WTC11 (cell line): ENCODE measurements around the gene NRN1. TPM values are rescaled to one million over a fixed set of nuclear protein-coding genes. Genes with fewer than 3 reads are reported as not detected.
A peak's percentile ranks its signal among the peaks of the same experiment; 100 is the strongest.

Experiments
- ATF1 ChIP-seq: sonication (generic); formaldehyde crosslinking; IDR thresholded peaks from 2 replicates; pipeline ENCODE4 v1.8.1; 2023; ENCODE audit warnings: mild to moderate bottlenecking, moderate library complexity, missing genetic modification reagents
- ELF4 ChIP-seq: sonication (generic); formaldehyde crosslinking; IDR thresholded peaks from 2 replicates; pipeline ENCODE4 v1.8.1; 2022; ENCODE audit warnings: low read depth, mild to moderate bottlenecking, moderate library complexity, missing genetic modification reagents
- EMX1 ChIP-seq: fragments of 250-450 bp; sonication (Bioruptor Pico); IDR thresholded peaks from 2 replicates; pipeline ENCODE4 v1.8.0; 2021; ENCODE audit warnings: mild to moderate bottlenecking
- ETV6 ChIP-seq: sonication (generic); formaldehyde crosslinking; IDR thresholded peaks from 2 replicates; pipeline ENCODE4 v1.8.1; 2022; ENCODE audit warnings: mild to moderate bottlenecking, missing genetic modification reagents
- FOXK1 ChIP-seq: sonication (generic); formaldehyde crosslinking; IDR thresholded peaks from 2 replicates; pipeline ENCODE4 v1.8.0; 2022; ENCODE audit warnings: mild to moderate bottlenecking, moderate library complexity, missing genetic modification reagents
- FOXP1 ChIP-seq: sonication (generic); formaldehyde crosslinking; IDR thresholded peaks from 2 replicates; pipeline ENCODE4 v1.8.0; 2022; ENCODE audit warnings: missing genetic modification reagents, mild to moderate bottlenecking, moderate library complexity, borderline replicate concordance
- SMAD4 ChIP-seq: sonication (generic); formaldehyde crosslinking; IDR thresholded peaks from 2 replicates; pipeline ENCODE4 v1.8.0; 2022; ENCODE audit warnings: mild to moderate bottlenecking, missing genetic modification reagents
- TCF7 ChIP-seq: sonication (generic); formaldehyde crosslinking; IDR thresholded peaks from 2 replicates; pipeline ENCODE4 v1.8.0; 2022; ENCODE audit warnings: mild to moderate bottlenecking, low read depth, missing genetic modification reagents, moderate library complexity
- ZNF219 ChIP-seq: sonication (generic); formaldehyde crosslinking; IDR thresholded peaks from 2 replicates; pipeline ENCODE4 v1.8.0; 2023; ENCODE audit warnings: missing genetic modification reagents, mild to moderate bottlenecking, borderline replicate concordance
- ZNF423 ChIP-seq: fragments of 250-450 bp; sonication (Bioruptor Pico); IDR thresholded peaks from 2 replicates; pipeline ENCODE4 v2.1.2; 2022; ENCODE audit warnings: mild to moderate bottlenecking, moderate library complexity
- total RNA-seq: library from RNA; stranded (reverse); gene quantifications from 3 replicates; pipeline ENCODE4 v1.2.3, GENCODE V29; 2021
- TF ChIP-seq, protein P1 (sequence below): sonication (generic); formaldehyde crosslinking; conservative IDR thresholded peaks from 2 replicates; pipeline ENCODE4 v1.8.1; 2023; ENCODE audit warnings: mild to moderate bottlenecking, low read depth, missing genetic modification reagents, moderate library complexity
- TF ChIP-seq, protein P2 (sequence below): sonication (generic); formaldehyde crosslinking; IDR thresholded peaks from 2 replicates; pipeline ENCODE4 v1.8.0; 2023; ENCODE audit warnings: missing genetic modification reagents
- TF ChIP-seq, protein P3 (sequence below): sonication (generic); formaldehyde crosslinking; IDR thresholded peaks from 2 replicates; pipeline ENCODE4 v1.8.0; 2023; ENCODE audit warnings: missing genetic modification reagents, mild to moderate bottlenecking, borderline replicate concordance
- TF ChIP-seq, protein P4 (sequence below): fragments of 250-450 bp; sonication (Bioruptor Pico); IDR thresholded peaks from 2 replicates; pipeline ENCODE4 v2.1.2; 2022; ENCODE audit warnings: mild to moderate bottlenecking, moderate library complexity
- TF ChIP-seq, protein P5 (sequence below): fragments of 200-600 bp; IDR thresholded peaks from 2 replicates; pipeline ENCODE4 v1.8.0; 2022; ENCODE audit warnings: antibody characterized with exemption
- TF ChIP-seq, protein P6 (sequence below): sonication (generic); formaldehyde crosslinking; IDR thresholded peaks from 2 replicates; pipeline ENCODE4 v1.8.0; 2022; ENCODE audit warnings: mild to moderate bottlenecking, missing genetic modification reagents
- TF ChIP-seq, protein P7 (sequence below): sonication (generic); formaldehyde crosslinking; IDR thresholded peaks from 2 replicates; pipeline ENCODE4 v1.8.1; 2023; ENCODE audit warnings: mild to moderate bottlenecking, missing genetic modification reagents, moderate library complexity

Gene NRN1
- total RNA-seq, 1 experiment from 2014 or later: 0.66 TPM

DNA sequence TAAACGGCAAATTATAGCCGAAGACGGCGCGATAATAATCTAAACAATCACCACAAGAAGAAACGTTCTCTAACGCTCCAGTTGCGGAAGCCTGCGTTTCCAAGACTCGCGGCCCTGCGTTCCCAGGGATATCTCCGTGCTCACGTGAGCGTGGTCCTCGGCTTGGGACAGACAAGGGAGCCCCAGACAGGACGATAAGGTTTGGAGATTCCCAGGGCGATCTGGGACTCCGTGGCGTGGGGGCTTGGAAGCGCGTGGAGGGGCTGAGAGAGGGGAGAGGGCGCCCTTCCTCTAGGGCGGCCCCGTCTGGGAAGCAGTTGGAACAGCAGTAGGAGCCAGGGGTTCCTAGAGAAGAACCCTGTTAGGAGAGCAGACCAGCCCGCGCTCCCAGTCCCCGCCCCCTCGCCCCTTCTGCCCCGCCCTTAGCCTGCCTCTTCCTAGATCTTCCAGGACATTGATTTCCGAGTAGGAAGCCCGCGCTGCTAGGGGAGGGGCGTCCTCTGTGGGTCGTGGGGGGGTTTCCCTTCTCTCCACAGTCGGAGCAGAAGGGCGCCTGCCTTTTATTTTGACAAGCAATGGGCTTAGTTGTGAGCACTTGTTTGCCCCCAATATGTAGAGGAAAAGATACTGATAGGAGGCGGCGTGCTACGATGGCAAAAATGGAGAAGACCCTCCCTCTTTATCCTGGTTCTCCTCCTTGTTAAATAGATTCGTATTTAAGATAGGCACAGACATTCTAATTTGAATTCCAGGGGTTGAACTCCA, 10.6 kb downstream of the NRN1 start (continued):
- TF ChIP-seq, protein P1, sequence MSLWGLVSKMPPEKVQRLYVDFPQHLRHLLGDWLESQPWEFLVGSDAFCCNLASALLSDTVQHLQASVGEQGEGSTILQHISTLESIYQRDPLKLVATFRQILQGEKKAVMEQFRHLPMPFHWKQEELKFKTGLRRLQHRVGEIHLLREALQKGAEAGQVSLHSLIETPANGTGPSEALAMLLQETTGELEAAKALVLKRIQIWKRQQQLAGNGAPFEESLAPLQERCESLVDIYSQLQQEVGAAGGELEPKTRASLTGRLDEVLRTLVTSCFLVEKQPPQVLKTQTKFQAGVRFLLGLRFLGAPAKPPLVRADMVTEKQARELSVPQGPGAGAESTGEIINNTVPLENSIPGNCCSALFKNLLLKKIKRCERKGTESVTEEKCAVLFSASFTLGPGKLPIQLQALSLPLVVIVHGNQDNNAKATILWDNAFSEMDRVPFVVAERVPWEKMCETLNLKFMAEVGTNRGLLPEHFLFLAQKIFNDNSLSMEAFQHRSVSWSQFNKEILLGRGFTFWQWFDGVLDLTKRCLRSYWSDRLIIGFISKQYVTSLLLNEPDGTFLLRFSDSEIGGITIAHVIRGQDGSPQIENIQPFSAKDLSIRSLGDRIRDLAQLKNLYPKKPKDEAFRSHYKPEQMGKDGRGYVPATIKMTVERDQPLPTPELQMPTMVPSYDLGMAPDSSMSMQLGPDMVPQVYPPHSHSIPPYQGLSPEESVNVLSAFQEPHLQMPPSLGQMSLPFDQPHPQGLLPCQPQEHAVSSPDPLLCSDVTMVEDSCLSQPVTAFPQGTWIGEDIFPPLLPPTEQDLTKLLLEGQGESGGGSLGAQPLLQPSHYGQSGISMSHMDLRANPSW (CRISPR knock-in tag): no peak
- TF ChIP-seq FOXP1: 0 out of 2 replicates have a peak, but pooled peaks have one; percentile 42
- TF ChIP-seq ATF1: no peak
- no peak for TF ChIP-seq ELF4
- TF ChIP-seq, protein P2, sequence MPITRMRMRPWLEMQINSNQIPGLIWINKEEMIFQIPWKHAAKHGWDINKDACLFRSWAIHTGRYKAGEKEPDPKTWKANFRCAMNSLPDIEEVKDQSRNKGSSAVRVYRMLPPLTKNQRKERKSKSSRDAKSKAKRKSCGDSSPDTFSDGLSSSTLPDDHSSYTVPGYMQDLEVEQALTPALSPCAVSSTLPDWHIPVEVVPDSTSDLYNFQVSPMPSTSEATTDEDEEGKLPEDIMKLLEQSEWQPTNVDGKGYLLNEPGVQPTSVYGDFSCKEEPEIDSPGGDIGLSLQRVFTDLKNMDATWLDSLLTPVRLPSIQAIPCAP: no peak
- TF ChIP-seq EMX1 (CRISPR knock-in tag): no peak
- TF ChIP-seq FOXK1 (CRISPR knock-in tag): no peak
- TF ChIP-seq, protein P3, sequence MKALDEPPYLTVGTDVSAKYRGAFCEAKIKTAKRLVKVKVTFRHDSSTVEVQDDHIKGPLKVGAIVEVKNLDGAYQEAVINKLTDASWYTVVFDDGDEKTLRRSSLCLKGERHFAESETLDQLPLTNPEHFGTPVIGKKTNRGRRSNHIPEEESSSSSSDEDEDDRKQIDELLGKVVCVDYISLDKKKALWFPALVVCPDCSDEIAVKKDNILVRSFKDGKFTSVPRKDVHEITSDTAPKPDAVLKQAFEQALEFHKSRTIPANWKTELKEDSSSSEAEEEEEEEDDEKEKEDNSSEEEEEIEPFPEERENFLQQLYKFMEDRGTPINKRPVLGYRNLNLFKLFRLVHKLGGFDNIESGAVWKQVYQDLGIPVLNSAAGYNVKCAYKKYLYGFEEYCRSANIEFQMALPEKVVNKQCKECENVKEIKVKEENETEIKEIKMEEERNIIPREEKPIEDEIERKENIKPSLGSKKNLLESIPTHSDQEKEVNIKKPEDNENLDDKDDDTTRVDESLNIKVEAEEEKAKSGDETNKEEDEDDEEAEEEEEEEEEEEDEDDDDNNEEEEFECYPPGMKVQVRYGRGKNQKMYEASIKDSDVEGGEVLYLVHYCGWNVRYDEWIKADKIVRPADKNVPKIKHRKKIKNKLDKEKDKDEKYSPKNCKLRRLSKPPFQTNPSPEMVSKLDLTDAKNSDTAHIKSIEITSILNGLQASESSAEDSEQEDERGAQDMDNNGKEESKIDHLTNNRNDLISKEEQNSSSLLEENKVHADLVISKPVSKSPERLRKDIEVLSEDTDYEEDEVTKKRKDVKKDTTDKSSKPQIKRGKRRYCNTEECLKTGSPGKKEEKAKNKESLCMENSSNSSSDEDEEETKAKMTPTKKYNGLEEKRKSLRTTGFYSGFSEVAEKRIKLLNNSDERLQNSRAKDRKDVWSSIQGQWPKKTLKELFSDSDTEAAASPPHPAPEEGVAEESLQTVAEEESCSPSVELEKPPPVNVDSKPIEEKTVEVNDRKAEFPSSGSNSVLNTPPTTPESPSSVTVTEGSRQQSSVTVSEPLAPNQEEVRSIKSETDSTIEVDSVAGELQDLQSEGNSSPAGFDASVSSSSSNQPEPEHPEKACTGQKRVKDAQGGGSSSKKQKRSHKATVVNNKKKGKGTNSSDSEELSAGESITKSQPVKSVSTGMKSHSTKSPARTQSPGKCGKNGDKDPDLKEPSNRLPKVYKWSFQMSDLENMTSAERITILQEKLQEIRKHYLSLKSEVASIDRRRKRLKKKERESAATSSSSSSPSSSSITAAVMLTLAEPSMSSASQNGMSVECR (CRISPR knock-in tag): no peak
- TF ChIP-seq ZNF423: no peak
- TF ChIP-seq ETV6 (CRISPR knock-in tag): 0 out of 2 replicates have a peak, but pooled peaks have one; percentile 14
- TF ChIP-seq, protein P4, sequence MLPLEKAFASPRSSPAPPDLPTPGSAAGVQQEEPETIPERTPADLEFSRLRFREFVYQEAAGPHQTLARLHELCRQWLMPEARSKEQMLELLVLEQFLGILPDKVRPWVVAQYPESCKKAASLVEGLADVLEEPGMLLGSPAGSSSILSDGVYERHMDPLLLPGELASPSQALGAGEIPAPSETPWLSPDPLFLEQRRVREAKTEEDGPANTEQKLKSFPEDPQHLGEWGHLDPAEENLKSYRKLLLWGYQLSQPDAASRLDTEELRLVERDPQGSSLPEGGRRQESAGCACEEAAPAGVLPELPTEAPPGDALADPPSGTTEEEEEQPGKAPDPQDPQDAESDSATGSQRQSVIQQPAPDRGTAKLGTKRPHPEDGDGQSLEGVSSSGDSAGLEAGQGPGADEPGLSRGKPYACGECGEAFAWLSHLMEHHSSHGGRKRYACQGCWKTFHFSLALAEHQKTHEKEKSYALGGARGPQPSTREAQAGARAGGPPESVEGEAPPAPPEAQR (CRISPR knock-in tag): no peak
- TF ChIP-seq, protein P5, sequence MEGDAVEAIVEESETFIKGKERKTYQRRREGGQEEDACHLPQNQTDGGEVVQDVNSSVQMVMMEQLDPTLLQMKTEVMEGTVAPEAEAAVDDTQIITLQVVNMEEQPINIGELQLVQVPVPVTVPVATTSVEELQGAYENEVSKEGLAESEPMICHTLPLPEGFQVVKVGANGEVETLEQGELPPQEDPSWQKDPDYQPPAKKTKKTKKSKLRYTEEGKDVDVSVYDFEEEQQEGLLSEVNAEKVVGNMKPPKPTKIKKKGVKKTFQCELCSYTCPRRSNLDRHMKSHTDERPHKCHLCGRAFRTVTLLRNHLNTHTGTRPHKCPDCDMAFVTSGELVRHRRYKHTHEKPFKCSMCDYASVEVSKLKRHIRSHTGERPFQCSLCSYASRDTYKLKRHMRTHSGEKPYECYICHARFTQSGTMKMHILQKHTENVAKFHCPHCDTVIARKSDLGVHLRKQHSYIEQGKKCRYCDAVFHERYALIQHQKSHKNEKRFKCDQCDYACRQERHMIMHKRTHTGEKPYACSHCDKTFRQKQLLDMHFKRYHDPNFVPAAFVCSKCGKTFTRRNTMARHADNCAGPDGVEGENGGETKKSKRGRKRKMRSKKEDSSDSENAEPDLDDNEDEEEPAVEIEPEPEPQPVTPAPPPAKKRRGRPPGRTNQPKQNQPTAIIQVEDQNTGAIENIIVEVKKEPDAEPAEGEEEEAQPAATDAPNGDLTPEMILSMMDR: 0 out of 2 replicates have a peak, but pooled peaks have one; percentile 22
- TF ChIP-seq, protein P6, sequence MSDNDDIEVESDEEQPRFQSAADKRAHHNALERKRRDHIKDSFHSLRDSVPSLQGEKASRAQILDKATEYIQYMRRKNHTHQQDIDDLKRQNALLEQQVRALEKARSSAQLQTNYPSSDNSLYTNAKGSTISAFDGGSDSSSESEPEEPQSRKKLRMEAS: 0 out of 2 replicates have a peak, but pooled peaks have one; percentile 26
- no peak for TF ChIP-seq ZNF219
- no peak for TF ChIP-seq TCF7 (CRISPR knock-in tag)
- TF ChIP-seq, protein P7, sequence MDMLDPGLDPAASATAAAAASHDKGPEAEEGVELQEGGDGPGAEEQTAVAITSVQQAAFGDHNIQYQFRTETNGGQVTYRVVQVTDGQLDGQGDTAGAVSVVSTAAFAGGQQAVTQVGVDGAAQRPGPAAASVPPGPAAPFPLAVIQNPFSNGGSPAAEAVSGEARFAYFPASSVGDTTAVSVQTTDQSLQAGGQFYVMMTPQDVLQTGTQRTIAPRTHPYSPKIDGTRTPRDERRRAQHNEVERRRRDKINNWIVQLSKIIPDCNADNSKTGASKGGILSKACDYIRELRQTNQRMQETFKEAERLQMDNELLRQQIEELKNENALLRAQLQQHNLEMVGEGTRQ (CRISPR knock-in tag): 0 out of 2 replicates have a peak, but pooled peaks have one; percentile 19
- no peak for TF ChIP-seq SMAD4 (CRISPR knock-in tag)
